Uterus (tissue), 2 donors: ENCODE measurements around the gene NUMA1.

Experiments
- POLR2A ChIP-seq, 2 donors: fragments of 450-650 bp; IDR thresholded peaks; one replicate each; pipeline ENCODE4 v1.6.1; 2016; ENCODE audit warnings: antibody characterized with exemption in 2 of 2, mild to moderate bottlenecking in 1 of 2, moderate library complexity in 1 of 2
- TF ChIP-seq, protein P1 (sequence below), 4 experiments: fragments of 200-600 bp in 2 of 4; fragments of 450-650 bp in 2 of 4; sonication (generic) in 2 of 4; IDR thresholded peaks; one replicate each; pipeline ENCODE4 v1.5.1; 2016 to 2019; ENCODE audit warnings: antibody characterized with exemption in 4 of 4, mild to moderate bottlenecking in 2 of 4, moderate library complexity in 1 of 4

DNA sequence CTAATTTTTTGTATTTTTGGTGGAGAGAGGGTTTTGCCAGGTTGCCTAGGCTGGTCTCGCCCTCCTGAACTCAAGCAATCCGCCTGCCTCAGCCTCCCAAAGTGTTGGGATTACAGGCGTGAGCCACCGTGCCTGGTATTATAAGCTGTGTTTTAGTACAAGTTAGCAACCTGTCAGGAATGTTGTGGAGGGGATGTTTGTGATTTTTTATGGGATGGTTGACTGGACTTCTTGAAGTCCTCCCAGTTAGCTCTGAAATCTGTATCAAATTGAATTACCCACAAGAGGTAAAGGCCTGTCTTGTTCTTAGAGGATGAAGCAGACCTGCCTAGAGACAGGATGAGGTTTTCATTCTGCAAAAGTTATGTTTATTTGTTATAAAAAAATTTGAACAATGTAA is 115.7 kb downstream of the NUMA1 start:
- TF ChIP-seq, protein P1, sequence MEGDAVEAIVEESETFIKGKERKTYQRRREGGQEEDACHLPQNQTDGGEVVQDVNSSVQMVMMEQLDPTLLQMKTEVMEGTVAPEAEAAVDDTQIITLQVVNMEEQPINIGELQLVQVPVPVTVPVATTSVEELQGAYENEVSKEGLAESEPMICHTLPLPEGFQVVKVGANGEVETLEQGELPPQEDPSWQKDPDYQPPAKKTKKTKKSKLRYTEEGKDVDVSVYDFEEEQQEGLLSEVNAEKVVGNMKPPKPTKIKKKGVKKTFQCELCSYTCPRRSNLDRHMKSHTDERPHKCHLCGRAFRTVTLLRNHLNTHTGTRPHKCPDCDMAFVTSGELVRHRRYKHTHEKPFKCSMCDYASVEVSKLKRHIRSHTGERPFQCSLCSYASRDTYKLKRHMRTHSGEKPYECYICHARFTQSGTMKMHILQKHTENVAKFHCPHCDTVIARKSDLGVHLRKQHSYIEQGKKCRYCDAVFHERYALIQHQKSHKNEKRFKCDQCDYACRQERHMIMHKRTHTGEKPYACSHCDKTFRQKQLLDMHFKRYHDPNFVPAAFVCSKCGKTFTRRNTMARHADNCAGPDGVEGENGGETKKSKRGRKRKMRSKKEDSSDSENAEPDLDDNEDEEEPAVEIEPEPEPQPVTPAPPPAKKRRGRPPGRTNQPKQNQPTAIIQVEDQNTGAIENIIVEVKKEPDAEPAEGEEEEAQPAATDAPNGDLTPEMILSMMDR (IDR thresholded peaks at IDR 0.05): no peak
- TF ChIP-seq POLR2A (IDR thresholded peaks at IDR 0.05): no peak
